SJCRH30 (cell line): ENCODE results near the gene MED27. TPM values are rescaled to one million over a fixed set of nuclear protein-coding genes. Genes with fewer than 3 reads are reported as not detected.
A peak's percentile ranks its signal among the peaks of the same experiment; 100 is the strongest.
"Not testable (repeated sequence)": the region's sequence is repeated elsewhere in the genome, so short reads cannot be mapped to it uniquely, and the experiment has no call there.

Source experiments
- DNase-seq, 2 experiments: peaks; one replicate each; pipeline ENCODE4 v3.0.0-alpha.2; 2015 to 2020
- H3K27ac ChIP-seq: fragments of 250-450 bp; sonication (Bioruptor Pico); 2 replicates; pipeline ENCODE4 v1.5.1; 2020; ENCODE audit warnings: mild to moderate bottlenecking, moderate library complexity
- H3K27me3 ChIP-seq: fragments of 250-450 bp; sonication (Bioruptor Pico); 2 replicates; pipeline ENCODE4 v1.5.1; 2020; ENCODE audit warnings: mild to moderate bottlenecking, moderate library complexity
- H3K36me3 ChIP-seq: fragments of 250-450 bp; sonication (Bioruptor Pico); 2 replicates; pipeline ENCODE4 v1.5.1; 2020; ENCODE audit warnings: mild to moderate bottlenecking, moderate library complexity
- H3K4me1 ChIP-seq: fragments of 250-450 bp; sonication (Bioruptor Pico); 2 replicates; pipeline ENCODE4 v1.5.1; 2020; ENCODE audit warnings: mild to moderate bottlenecking, moderate library complexity
- H3K4me3 ChIP-seq: fragments of 250-450 bp; sonication (Bioruptor Pico); 2 replicates; pipeline ENCODE4 v1.5.1; 2020; ENCODE audit warnings: mild to moderate bottlenecking, moderate library complexity
- H3K9me3 ChIP-seq: fragments of 250-450 bp; sonication (Bioruptor Pico); replicated peaks from 2 replicates; pipeline ENCODE4 v1.5.1; 2020; ENCODE audit warnings: mild to moderate bottlenecking, moderate library complexity
- total RNA-seq: library from RNA; depleted of rRNA; stranded (reverse); fragments of >200 nt; shearing (Covaris generic); gene quantifications from 2 replicates; pipeline ENCODE4 v1.2.3, GENCODE V29; 2014

MED27 gene
- total RNA-seq, 1 experiment from 2014 or later: 50.7 TPM

DNA sequence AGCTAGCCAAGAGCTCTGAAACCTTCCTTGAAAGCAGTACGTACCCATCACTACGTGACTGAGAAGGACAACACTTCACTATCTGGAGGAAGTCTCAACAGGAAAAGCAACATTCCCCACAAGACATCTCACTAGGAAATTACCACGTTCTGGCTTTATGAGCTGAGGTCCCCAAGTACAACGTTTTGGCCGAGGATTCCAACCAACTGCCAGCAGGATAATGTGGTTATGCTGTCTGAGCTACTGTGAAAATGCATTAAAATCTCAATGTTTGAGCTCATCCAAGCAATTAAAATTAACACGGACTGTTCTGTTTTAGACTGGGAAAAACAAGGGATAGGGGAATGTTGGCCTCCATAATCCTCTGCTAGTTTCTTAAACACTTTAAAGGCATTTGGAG lies 16.4 kb downstream of the MED27 start:
- DNase-seq: no peak
- Histone ChIP-seq H3K36me3 (peaks cover 14% of the 10 kb centered on the region), H3K4me1 (peaks cover 15% of the 10 kb centered on the region), H3K27me3 (no peaks in the 10 kb centered on the region), H3K4me3 (no peak overlapping the region), H3K27ac (no peak overlapping the region), H3K9me3 (no peaks in the 10 kb centered on the region; the same call in 1 of the 2 replicates)

DNA sequence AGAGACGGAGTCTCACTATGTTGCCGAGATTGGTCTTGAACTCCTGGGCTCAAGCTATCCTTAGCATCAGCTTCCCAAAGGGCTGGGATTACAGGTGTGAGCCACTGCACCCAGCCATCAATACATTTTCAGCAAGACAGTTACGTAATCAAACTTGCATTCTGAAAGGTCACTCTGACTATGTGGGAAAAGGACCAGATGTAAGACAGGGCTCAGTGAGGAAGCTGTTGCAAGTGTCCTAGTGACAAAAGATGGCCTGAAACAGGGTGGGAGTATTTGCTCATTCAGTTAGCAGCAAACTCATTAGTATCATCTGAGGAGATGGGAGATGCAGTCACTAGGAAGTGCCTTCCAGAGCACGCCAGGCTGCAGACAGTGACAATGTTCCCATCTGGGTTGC lies 16.9 kb downstream of the MED27 start:
- no peak for DNase-seq
- Histone ChIP-seq H3K4me3 (no peak overlapping the region), H3K27ac (no peak overlapping the region), H3K27me3 (no peaks in the 10 kb centered on the region), H3K4me1 (peaks cover 15% of the 10 kb centered on the region), H3K9me3 (no peaks in the 10 kb centered on the region; the same call in 1 of the 2 replicates), H3K36me3 (peaks cover 15% of the 10 kb centered on the region)

DNA sequence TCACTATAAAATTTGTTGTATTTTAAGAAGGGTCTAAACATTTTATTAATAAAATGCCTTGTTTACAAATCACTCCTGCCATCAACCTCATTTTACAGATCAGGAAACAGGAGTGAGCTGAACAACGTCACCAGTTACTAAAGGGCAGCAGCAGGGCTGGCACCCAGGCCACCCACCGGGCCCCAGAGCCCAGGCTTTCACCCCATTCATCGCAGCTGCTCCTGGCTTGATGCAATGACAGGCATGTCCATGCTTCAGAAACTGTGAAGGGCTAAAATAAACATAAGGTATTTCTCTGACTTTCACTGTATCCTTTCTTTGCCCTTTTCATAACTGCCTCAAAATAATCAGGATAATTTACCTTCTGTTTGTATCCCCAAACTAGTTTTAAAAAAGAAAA lies 18.1 kb downstream of the MED27 start:
- Histone ChIP-seq H3K27ac (peak overlapping the region; percentile 37), H3K4me1 (peaks cover 15% of the 10 kb centered on the region), H3K36me3 (peaks cover 17% of the 10 kb centered on the region), H3K4me3 (no peak overlapping the region), H3K27me3 (no peaks in the 10 kb centered on the region), H3K9me3 (no peaks in the 10 kb centered on the region; the same call in 1 of the 2 replicates)
- DNase-seq: peak; percentile 58 to 68

DNA sequence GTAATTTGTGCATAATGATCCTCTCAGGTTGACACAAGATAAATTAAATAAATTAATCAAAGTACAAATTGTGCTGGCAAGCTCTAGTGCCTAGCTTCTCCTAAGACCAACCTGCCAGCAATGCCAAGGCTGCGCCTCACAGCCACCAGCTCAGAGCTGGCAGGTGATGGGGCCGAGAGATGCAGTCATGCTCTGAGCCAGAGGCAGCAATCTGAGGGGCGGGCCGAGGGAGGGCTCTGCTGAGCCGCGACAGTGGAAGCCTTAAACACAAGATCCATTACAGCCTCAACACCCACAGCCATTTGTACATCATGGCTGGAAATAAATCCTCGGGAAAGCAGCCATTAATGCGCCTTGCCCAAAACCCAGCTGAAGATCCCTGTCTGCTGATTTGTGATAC lies 20.3 kb downstream of the MED27 start:
- Histone ChIP-seq H3K4me1 (peaks cover 15% of the 10 kb centered on the region), H3K9me3 (no peaks in the 10 kb centered on the region; the same call in 1 of the 2 replicates), H3K4me3 (no peak overlapping the region), H3K27ac (no peak overlapping the region), H3K36me3 (peaks cover 17% of the 10 kb centered on the region), H3K27me3 (no peaks in the 10 kb centered on the region)
- DNase-seq: no peak

DNA sequence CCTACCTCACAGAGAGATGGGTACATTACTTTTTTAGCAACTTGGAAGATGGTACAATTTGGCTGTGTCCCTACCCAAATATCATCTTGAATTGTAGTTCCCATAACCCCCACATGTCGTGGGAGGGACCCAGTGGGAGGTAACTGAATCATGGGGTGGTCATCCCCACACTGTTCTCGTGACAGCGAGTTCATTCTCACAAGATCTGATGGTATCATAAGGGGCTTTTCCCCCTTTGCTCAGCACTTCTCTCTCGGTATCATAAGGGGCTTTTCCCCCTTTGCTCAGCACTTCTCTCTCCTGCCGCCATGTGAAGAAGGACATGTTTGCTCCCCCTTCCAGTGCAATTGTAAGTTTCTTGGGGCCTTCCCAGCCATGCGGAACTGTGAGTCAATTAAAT lies 21.4 kb downstream of the MED27 start:
- not testable (repeated sequence) for H3K27me3 ChIP-seq, H3K4me3 ChIP-seq, H3K27ac ChIP-seq, H3K9me3 ChIP-seq, DNase-seq
- Histone ChIP-seq H3K4me1 (peaks cover 15% of the 10 kb centered on the region), H3K36me3 (peaks cover 17% of the 10 kb centered on the region)

DNA sequence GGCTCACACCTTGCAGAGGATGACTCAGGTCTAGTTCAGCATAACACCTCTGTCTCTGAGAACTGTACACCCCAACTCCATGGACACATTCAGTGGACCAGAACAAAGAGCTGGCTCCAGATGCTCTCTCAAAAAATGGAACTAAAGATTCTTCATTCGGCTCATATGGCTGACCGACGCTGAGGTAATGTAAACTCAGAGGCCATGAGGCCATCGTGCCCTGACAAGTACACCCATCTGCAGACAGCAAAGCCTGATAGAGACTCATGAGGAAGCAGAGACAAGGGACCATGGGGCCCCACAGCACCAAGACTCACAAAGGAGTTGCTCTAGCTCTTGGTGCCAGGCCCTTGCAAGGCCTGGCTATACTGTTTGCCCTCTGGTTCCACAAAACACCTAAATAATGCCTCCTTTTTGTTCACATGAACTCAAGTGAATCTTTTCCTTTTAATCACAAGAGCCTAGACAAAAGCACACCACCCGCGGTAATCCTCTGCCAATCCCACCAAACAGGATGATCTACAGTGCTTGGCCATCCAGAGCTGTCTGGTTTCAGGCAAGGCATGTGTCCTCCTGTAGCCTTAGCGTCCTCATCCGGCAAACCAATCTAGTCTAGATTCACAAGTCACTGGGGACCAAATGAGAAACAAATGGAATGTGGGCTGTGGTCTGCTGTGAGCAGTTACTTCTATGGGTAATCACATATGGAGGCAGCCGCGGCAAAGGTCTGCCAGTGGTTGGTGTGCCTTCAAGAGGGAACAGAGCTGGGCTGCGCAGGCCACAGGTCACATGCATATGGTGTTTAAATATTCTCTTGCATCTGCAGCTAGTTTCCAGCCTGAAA lies 22.7 kb downstream of the MED27 start:
- DNase-seq: no peak
- Histone ChIP-seq H3K36me3 (peaks cover 17% of the 10 kb centered on the region), H3K27ac (no peak overlapping the region), H3K4me1 (peaks cover 11% of the 10 kb centered on the region), H3K27me3 (no peaks in the 10 kb centered on the region), H3K9me3 (no peaks in the 10 kb centered on the region; the same call in 1 of the 2 replicates), H3K4me3 (no peak overlapping the region)

DNA sequence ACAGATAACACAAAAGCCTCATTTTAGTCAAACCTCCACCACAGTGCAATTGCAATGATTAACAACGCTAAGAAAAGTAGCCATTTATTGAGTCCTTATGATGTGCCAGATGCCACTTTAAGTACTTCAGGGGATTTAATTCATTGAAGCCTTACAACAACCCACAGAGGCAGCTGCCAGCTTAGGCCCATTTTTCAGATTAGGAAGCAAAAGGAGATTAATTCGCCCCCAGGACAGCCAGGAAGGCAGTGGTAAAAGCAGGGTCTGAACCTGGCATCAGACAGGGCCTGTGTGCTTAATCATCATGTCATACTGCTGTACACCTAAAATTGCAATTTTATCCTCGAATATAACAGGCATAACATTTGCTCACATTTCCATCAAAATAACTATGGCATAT lies 23.9 kb downstream of the MED27 start:
- H3K9me3 ChIP-seq: no peaks in the 10 kb centered on the region; the same call in 1 of the 2 replicates
- H3K27ac ChIP-seq: no peak overlapping the region
- peaks cover 6% of the 10 kb centered on the region for H3K4me1 ChIP-seq
- H3K27me3 ChIP-seq: no peaks in the 10 kb centered on the region
- no peak for DNase-seq
- no peak overlapping the region for H3K4me3 ChIP-seq
- peaks cover 17% of the 10 kb centered on the region for H3K36me3 ChIP-seq

DNA sequence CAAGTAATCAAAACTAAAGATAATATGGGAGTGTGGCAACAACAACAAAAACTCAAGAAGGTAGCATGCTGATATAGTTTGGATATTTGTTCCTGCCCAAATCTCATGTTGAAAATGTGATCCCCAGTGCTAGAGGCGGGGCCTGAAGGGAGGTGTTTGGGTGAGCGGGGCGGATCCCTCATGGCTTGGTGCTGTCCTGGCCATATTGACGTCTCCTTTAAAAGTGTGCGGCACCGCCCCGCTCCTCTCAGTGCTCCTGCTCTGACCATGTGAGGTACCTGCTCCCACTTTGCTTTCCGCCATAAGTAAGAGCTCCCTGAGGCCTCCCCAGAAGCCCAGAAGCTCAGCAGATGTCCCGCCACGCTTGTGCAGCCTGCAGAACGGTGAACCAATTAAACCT lies 25.6 kb downstream of the MED27 start:
- Histone ChIP-seq H3K4me3 (no peak overlapping the region), H3K4me1 (peaks cover 10% of the 10 kb centered on the region), H3K27ac (no peak overlapping the region), H3K36me3 (peaks cover 12% of the 10 kb centered on the region), H3K9me3 (no peaks in the 10 kb centered on the region; the same call in 1 of the 2 replicates), H3K27me3 (no peaks in the 10 kb centered on the region)
- DNase-seq: no peak

DNA sequence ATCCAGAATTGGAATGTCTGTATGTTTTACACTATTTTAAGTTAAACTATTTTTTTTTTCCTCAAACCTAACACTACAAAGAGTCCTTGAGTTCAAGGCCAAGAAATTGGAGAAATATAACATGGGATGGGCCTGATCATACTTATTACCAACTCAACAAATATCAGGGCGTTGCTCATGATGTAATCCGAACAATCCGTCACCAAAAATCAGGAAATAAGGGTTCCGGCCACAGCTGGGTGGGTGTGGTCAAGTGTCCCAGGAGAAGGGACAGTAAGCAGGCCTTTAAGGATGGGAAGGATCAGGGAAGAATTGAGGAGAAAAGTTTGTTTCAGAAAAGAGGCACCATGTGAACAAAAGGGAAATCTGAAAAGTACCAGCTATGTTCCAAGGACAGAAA lies 29.8 kb downstream of the MED27 start:
- no peak overlapping the region for H3K4me3 ChIP-seq
- H3K4me1 ChIP-seq: peaks cover 21% of the 10 kb centered on the region
- H3K9me3 ChIP-seq: no peaks in the 10 kb centered on the region
- H3K27ac ChIP-seq: no peak overlapping the region
- no peaks in the 10 kb centered on the region for H3K27me3 ChIP-seq
- H3K36me3 ChIP-seq: no peaks in the 10 kb centered on the region
- no peak for DNase-seq

DNA sequence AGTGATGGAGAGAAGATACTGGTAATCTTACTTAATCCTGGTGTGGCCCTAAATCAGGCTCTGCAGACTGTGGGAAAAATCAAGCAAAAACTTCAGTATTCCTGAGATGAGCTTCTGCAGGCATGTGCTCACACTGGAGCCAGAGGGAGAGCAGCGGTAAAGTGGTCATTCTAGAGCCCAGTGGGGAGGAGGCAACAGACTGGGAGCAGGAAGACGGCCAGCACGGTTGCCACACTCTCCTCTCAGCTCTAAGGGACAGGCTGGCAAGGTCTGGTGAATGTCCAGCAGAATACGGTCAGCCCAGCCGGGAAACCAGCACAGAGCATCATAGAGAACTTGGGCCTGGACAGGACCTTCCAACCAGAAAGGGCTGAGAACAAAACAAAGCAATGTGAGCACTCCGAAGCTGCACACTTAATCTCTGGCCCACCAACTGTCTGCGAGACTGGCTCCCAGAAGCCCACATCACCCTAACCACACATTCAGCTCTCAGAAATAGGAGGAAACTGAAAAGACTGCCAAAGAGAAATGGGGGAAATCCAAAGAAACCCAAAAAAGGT lies 30.3 kb downstream of the MED27 start:
- Histone ChIP-seq H3K36me3 (no peaks in the 10 kb centered on the region), H3K27me3 (no peaks in the 10 kb centered on the region), H3K4me1 (peaks cover 21% of the 10 kb centered on the region), H3K4me3 (no peak overlapping the region), H3K27ac (no peak overlapping the region), H3K9me3 (no peaks in the 10 kb centered on the region)
- DNase-seq: no peak

DNA sequence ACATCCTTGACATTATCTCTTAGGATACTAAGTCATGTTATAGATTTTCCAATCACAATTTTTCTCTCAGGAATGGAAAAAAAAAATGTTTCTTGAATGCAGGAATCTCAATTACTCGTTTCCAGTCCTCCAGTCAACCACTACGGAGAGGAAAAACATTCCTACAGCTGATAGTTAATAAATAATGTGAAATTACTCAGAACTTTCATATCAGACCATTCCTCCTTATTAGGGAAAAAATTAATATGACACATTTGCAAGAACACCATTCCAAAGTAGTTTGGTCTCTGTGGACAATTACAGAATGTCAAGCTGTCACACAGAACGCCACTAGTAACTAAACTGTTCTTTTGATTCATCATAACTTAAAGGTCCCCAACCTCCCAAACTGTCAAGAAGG lies 31.5 kb downstream of the MED27 start:
- Histone ChIP-seq H3K27me3 (no peaks in the 10 kb centered on the region), H3K9me3 (no peaks in the 10 kb centered on the region), H3K4me3 (no peak overlapping the region), H3K4me1 (peaks cover 21% of the 10 kb centered on the region), H3K27ac (no peak overlapping the region), H3K36me3 (no peaks in the 10 kb centered on the region)
- DNase-seq: no peak

DNA sequence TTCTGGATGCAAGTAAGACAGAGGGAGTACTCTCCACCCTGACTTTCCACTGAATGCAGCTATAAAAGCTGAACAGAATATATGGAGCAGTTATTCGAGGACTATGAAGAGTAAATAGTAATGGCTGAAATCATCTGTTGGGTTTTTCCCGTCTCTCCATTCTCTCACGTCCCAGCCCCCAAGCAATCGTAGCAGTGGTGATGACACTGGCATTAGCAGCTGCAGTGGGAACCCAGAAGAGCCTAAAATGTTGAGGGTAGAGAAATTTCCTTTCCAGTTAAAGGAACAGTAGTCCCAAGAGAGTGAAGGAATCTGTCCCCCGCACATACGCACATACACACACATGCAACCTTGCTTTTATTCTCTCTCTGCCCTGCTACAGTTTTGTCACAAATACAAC lies 33.2 kb downstream of the MED27 start:
- Histone ChIP-seq H3K27me3 (no peaks in the 10 kb centered on the region), H3K36me3 (no peaks in the 10 kb centered on the region), H3K4me1 (peaks cover 17% of the 10 kb centered on the region), H3K27ac (no peak overlapping the region), H3K9me3 (no peaks in the 10 kb centered on the region), H3K4me3 (no peak overlapping the region)
- DNase-seq: peak; percentile 35 to 54

DNA sequence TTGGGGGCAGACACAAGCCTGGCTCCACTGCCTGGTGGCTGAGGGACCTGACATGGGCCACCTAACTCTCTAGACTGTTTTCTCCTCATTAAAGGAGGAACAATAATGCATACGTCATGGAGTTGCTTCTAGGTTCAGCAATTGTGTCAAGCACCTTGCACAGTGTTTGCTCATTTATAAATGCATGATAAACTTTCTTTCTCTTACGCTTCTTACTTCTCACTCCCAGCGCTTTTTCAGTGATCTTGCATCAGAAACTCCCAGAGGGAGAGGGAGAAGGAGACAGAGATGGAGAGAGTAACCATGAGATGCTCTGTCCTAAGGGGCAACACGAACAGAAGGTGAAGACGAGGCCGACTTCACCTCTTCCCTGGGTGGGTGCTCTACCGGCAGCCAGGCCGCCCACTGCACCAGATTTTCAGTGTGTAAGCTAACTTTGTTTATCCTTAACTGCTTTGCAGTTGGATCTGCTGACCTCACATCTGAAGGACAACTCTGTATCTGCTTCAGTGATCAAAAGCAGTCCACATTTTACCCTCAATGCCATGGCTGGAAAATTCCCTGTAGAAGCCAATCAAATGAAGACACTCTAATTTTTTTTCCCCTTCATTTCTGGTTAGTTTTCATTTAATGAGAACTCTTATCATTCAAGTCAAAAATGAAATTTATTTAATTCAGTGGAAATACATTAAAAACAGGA lies 35.3 kb downstream of the MED27 start:
- no peaks in the 10 kb centered on the region for H3K9me3 ChIP-seq
- H3K4me1 ChIP-seq: peaks cover 11% of the 10 kb centered on the region; the same call in 1 of the 2 replicates
- no peaks in the 10 kb centered on the region for H3K36me3 ChIP-seq
- no peak for DNase-seq
- no peak overlapping the region for H3K27ac ChIP-seq
- no peaks in the 10 kb centered on the region for H3K27me3 ChIP-seq
- H3K4me3 ChIP-seq: no peak overlapping the region

DNA sequence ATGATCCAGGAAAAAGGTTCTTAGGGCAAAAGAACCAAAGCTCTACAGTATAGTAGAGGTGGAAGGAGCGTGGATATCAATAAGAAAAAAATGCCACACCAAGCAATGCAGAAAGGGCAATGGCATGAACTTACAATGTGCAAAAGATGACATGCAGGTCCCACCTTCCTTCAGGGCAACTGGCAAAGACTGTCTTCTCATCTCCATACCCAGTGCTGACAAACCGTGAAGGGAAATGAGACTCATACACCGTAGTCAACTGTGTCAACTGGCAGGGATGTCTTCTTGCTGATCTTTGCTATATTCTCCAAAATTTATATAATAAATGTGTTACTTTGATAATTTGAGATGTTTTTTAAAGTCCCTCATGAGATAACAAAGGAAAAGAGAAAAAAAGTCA lies 36.0 kb downstream of the MED27 start:
- Histone ChIP-seq H3K27ac (no peak overlapping the region), H3K36me3 (no peaks in the 10 kb centered on the region), H3K9me3 (no peaks in the 10 kb centered on the region), H3K4me1 (peaks cover 11% of the 10 kb centered on the region; the same call in 1 of the 2 replicates), H3K4me3 (no peak overlapping the region), H3K27me3 (no peaks in the 10 kb centered on the region)
- no peak for DNase-seq

DNA sequence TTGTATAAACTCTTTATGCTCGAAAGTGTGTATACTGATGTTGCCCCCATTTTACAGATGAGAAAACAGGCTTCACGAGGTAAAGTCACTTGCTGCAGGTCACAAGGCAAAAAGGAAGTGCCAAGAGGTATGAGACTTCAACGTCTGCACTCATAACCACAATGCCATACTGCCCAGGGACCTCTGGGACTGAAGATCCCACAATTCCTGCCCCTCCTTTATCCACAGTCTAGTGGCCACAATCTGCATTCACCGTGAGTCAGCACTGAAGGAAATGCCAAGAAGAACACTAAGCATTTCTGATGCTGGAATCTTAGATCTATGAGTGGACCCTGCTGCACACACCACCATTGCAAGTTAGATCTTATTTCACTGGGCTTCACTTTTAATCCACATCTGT lies 37.3 kb downstream of the MED27 start:
- no peaks in the 10 kb centered on the region for H3K27me3 ChIP-seq
- H3K4me1 ChIP-seq: peaks cover 11% of the 10 kb centered on the region; the same call in 1 of the 2 replicates
- no peak overlapping the region for H3K4me3 ChIP-seq
- no peaks in the 10 kb centered on the region for H3K36me3 ChIP-seq
- no peak overlapping the region for H3K27ac ChIP-seq
- no peaks in the 10 kb centered on the region for H3K9me3 ChIP-seq
- DNase-seq: peak; percentile 24 to 36
